IMR-90 (cell line): ENCODE results near the gene CLEC3B. TPM values are rescaled to one million over a fixed set of nuclear protein-coding genes. Genes with fewer than 3 reads are reported as not detected.

Experiments
- ATAC-seq: fragments of 200-7000 bp; cut with Tn5 transposase; 2 replicates; pipeline ENCODE4 v1.9.1; 2020; ENCODE audit warnings: low read depth, mild to moderate bottlenecking, moderate library complexity
- BruUV-seq: library from RNA; stranded (reverse); fragments of 400-500 nt; replicated peaks from 2 replicates; lab custom pipeline; 2021; lab: Mats Ljungman, UMichigan
- CTCF ChIA-PET: fragments of 300-600 bp; formaldehyde crosslinking; extraction: SDS; loops from one replicate; lab custom pipeline; 2021; ENCODE audit warnings: antibody characterized with exemption; lab: Yijun Ruan, JAX
- POLR2A ChIA-PET: fragments of 300-600 bp; sonication (Branson Sonifier 250); formaldehyde crosslinking; loops from one replicate; lab custom pipeline; 2022; ENCODE audit warnings: antibody characterized with exemption; ENCODE audit not compliant: unreplicated experiment; lab: Charles Lee
- DNase-seq: peaks from one replicate; pipeline ENCODE4 v3.0.0; 2013
- H2AFZ ChIP-seq: replicated peaks from 2 replicates; pipeline ENCODE3; 2013; ENCODE audit warnings: low read length, mild to moderate bottlenecking; ENCODE audit not compliant: poor library complexity
- H2AK5ac ChIP-seq: 2 replicates; pipeline ENCODE4 v1.6.1; 2013; ENCODE audit warnings: low read depth, low read length, inconsistent platforms
- H2AK9ac ChIP-seq: replicated peaks from 2 replicates; pipeline ENCODE3; 2013; ENCODE audit warnings: mild to moderate bottlenecking, low read depth, low read length, moderate library complexity; ENCODE audit not compliant: poor library complexity
- H2BK120ac ChIP-seq: 2 replicates; pipeline ENCODE4 v1.6.1; 2013; ENCODE audit warnings: low read depth, low read length, inconsistent platforms
- H2BK15ac ChIP-seq: 3 replicates; pipeline ENCODE4 v1.6.1; 2013; ENCODE audit warnings: low read depth, low read length, inconsistent platforms
- H2BK20ac ChIP-seq: 2 replicates; pipeline ENCODE4 v1.6.1; 2013; ENCODE audit warnings: low read depth, mild to moderate bottlenecking, inconsistent platforms, low read length, moderate library complexity
- H2BK5ac ChIP-seq: 2 replicates; pipeline ENCODE4 v1.6.1; 2013; ENCODE audit warnings: mild to moderate bottlenecking, low read depth, low read length, inconsistent platforms; ENCODE audit not compliant: poor library complexity, severe bottlenecking
- H3K14ac ChIP-seq: replicated peaks from 2 replicates; pipeline ENCODE4 v1.6.1; 2013; ENCODE audit warnings: low read depth, low read length, inconsistent platforms
- H3K18ac ChIP-seq: 2 replicates; pipeline ENCODE4 v1.6.1; 2013; ENCODE audit warnings: low read depth, low read length, control low read depth
- H3K23ac ChIP-seq: 2 replicates; pipeline ENCODE4 v1.6.1; 2013; ENCODE audit warnings: low read depth, low read length, inconsistent platforms
- H3K27ac ChIP-seq: 2 replicates; pipeline ENCODE4 v1.5.1; 2013; ENCODE audit warnings: mild to moderate bottlenecking, control low read depth, low read length; ENCODE audit not compliant: insufficient read depth
- H3K27me3 ChIP-seq: 2 replicates; pipeline ENCODE4 v1.6.1; 2013; ENCODE audit warnings: low read length; ENCODE audit not compliant: control insufficient read depth, insufficient read depth
- H3K36me3 ChIP-seq: 2 replicates; pipeline ENCODE4 v1.6.1; 2013; ENCODE audit warnings: low read length, mixed read lengths; ENCODE audit not compliant: control insufficient read depth, insufficient read depth
- H3K4ac ChIP-seq: 2 replicates; pipeline ENCODE4 v1.6.1; 2013; ENCODE audit warnings: low read depth, low read length, inconsistent platforms
- H3K4me1 ChIP-seq: 2 replicates; pipeline ENCODE4 v1.6.1; 2013; ENCODE audit warnings: low read length, mixed read lengths; ENCODE audit not compliant: control insufficient read depth, insufficient read depth
- H3K4me2 ChIP-seq: 2 replicates; pipeline ENCODE4 v1.6.1; 2013; ENCODE audit warnings: low read depth, mild to moderate bottlenecking, control low read depth, low read length, moderate library complexity
- H3K4me3 ChIP-seq: 2 replicates; pipeline ENCODE4 v1.5.1; 2013; ENCODE audit warnings: low read depth, mild to moderate bottlenecking, control low read depth, low read length, moderate library complexity; ENCODE audit not compliant: insufficient read depth
- H3K56ac ChIP-seq: 2 replicates; pipeline ENCODE4 v1.6.1; 2013; ENCODE audit warnings: low read length, inconsistent platforms; ENCODE audit not compliant: insufficient read depth; ENCODE audit errors: extremely low read depth
- H3K79me1 ChIP-seq, 2 experiments: 2 replicates each; pipeline ENCODE4 v1.6.1; 2013; ENCODE audit warnings: low read length in 2 of 2, inconsistent platforms in 1 of 2, low read depth in 1 of 2
- H3K9ac ChIP-seq: 2 replicates; pipeline ENCODE4 v1.6.1; 2013; ENCODE audit warnings: low read depth, low read length, control low read depth
- H3K9me1 ChIP-seq: 2 replicates; pipeline ENCODE4 v1.6.1; 2013; ENCODE audit warnings: low read length, inconsistent platforms; ENCODE audit not compliant: insufficient read depth
- H3K9me3 ChIP-seq: 2 replicates; pipeline ENCODE4 v1.6.1; 2013; ENCODE audit warnings: low read length; ENCODE audit not compliant: control insufficient read depth, insufficient read depth
- H4K20me1 ChIP-seq: 2 replicates; pipeline ENCODE4 v1.6.1; 2013; ENCODE audit warnings: low read length, inconsistent platforms; ENCODE audit not compliant: insufficient read depth
- H4K5ac ChIP-seq: 2 replicates; pipeline ENCODE4 v1.6.1; 2013; ENCODE audit warnings: mild to moderate bottlenecking, low read depth, low read length, control low read depth
- H4K8ac ChIP-seq, 2 experiments: 2 replicates each; pipeline ENCODE4 v1.6.1; 2013; ENCODE audit warnings: low read depth in 2 of 2, low read length in 2 of 2, control low read depth in 1 of 2, inconsistent platforms in 1 of 2
- H4K91ac ChIP-seq: 2 replicates; pipeline ENCODE4 v1.6.1; 2013; ENCODE audit warnings: low read depth, low read length, inconsistent platforms; ENCODE audit not compliant: insufficient read depth
- BHLHE40 ChIP-seq: fragments of 150-350 bp; IDR thresholded peaks from 2 replicates; pipeline ENCODE4 v1.6.1; 2016; ENCODE audit warnings: mild to moderate bottlenecking, low read depth, low read length
- CEBPB ChIP-seq: IDR thresholded peaks from 2 replicates; pipeline ENCODE4 v1.6.1; 2012; ENCODE audit warnings: low read depth, low read length, improper control_type of control experiment
- CHD1 ChIP-seq: IDR thresholded peaks from 2 replicates; pipeline ENCODE4 v1.6.1; 2012; ENCODE audit warnings: low read depth, low read length, improper control_type of control experiment
- FOS ChIP-seq: fragments of 150-350 bp; IDR thresholded peaks from 2 replicates; pipeline ENCODE4 v1.6.1; 2016; ENCODE audit warnings: low read depth, low read length
- MAZ ChIP-seq: IDR thresholded peaks from 2 replicates; pipeline ENCODE4 v1.6.1; 2012; ENCODE audit warnings: low read depth, mild to moderate bottlenecking, low read length, improper control_type of control experiment, moderate library complexity, borderline replicate concordance
- MXI1 ChIP-seq: IDR thresholded peaks from 2 replicates; pipeline ENCODE4 v1.6.1; 2012; ENCODE audit warnings: low read depth, mild to moderate bottlenecking, low read length, moderate library complexity, borderline replicate concordance
- NFE2L2 ChIP-seq: fragments of 150-350 bp; IDR thresholded peaks from 2 replicates; pipeline ENCODE4 v1.6.1; 2016; ENCODE audit warnings: low read depth, mild to moderate bottlenecking, low read length
- RAD21 ChIP-seq: IDR thresholded peaks from 2 replicates; pipeline ENCODE4 v1.6.1; 2012; ENCODE audit warnings: low read length, improper control_type of control experiment
- RCOR1 ChIP-seq: IDR thresholded peaks from 2 replicates; pipeline ENCODE4 v1.6.1; 2012; ENCODE audit warnings: mild to moderate bottlenecking, low read length, improper control_type of control experiment; ENCODE audit not compliant: insufficient replicate concordance
- RFX5 ChIP-seq: IDR thresholded peaks from 2 replicates; pipeline ENCODE4 v1.8.0; 2012; ENCODE audit warnings: low read depth, mild to moderate bottlenecking, low read length, moderate library complexity
- SMC3 ChIP-seq: fragments of 150-350 bp; IDR thresholded peaks from 2 replicates; pipeline ENCODE4 v1.6.1; 2016; ENCODE audit warnings: low read depth, mild to moderate bottlenecking, antibody characterized with exemption, low read length, moderate library complexity
- USF2 ChIP-seq: fragments of 150-350 bp; IDR thresholded peaks from 2 replicates; pipeline ENCODE4 v1.6.1; 2017; ENCODE audit warnings: mild to moderate bottlenecking, antibody characterized with exemption, low read length, low read depth
- WGBS, 2 experiments: methylation state at CpG; one replicate each; pipeline versions ENCODE4 v1.1.5 to v1.1.7; 2013; ENCODE audit warnings: missing lambda C conversion rate in 2 of 2; ENCODE audit not compliant: insufficient read length in 1 of 2; ENCODE audit errors: extremely low coverage in 2 of 2; 5-methylcytosine and 5-hydroxymethylcytosine counted together
- dilution Hi-C: fragments of 300-500 bp; cut with HindIII; formaldehyde crosslinking; loops from one replicate; pipeline ENCODE4 v1.14.3; 2018; ENCODE audit warnings: low sequenced_read_pairs; ENCODE audit not compliant: unreplicated experiment
- in situ Hi-C: fragments of 300-500 bp; cut with MboI; formaldehyde crosslinking; loops from 3 replicates; pipeline ENCODE4 v1.14.3; 2019; ENCODE audit warnings: low sequenced_read_pairs, inconsistent platforms, mixed read lengths
- intact Hi-C: fragments of 100-400 bp; cut with micrococcal nuclease; formaldehyde crosslinking; loops from 2 replicates; pipeline ENCODE4 v1.10.0; 2022
- polyA plus RNA-seq, 3 experiments: library from polyadenylated mRNA; depleted of rRNA; stranded (reverse); fragments of >200 nt; gene quantifications; 2 replicates each; pipeline ENCODE4 v1.2.3, GENCODE V29; 2012; ENCODE audit warnings: low replicate concordance in 1 of 3
- total RNA-seq: library from RNA; depleted of rRNA; stranded (reverse); fragments of >200 nt; gene quantifications from 2 replicates; pipeline ENCODE4 v1.2.3, GENCODE V29; 2012

Gene CLEC3B
- total and polyA plus RNA-seq, 2 of the 4 experiments (the other 2 are of a cell fraction) = 3.6 to 13.2 TPM

- peak overlapping the region; percentile 99 for H2BK120ac ChIP-seq
- H3K4ac ChIP-seq = peak overlapping the region; percentile 27; the same call in 1 of the 2 replicates
- ChIA-PET CTCF (interaction anchor here (0.6 to 2.5 kb wide), 6 partner anchors 8 to 77 kb away, joined by 3 to 7 read pairs (median 3); no protein-coding TSS in a partner anchor), POLR2A (interaction anchor here (0.8 to 1.3 kb wide), 4 partner anchors 149 to 605 kb away, joined by 3 to 6 read pairs (median 4); no protein-coding TSS in a partner anchor)
- peaks cover 19% of the 10 kb centered on the region for H3K9me1 ChIP-seq
- H3K9ac ChIP-seq = no peak overlapping the region
- H2BK20ac ChIP-seq = peak overlapping the region; percentile 52; the same call in 1 of the 2 replicates
- in situ Hi-C loops = loop anchor here (5.0 kb wide), 1 partner anchor 67 kb away; no protein-coding TSS in a partner anchor
- H4K91ac ChIP-seq = no peak overlapping the region
- no peak overlapping the region for H2AK9ac ChIP-seq
- no peak overlapping the region; the same call in 2 of the 3 replicates for H2BK15ac ChIP-seq
- H3K27me3 ChIP-seq = no peaks in the 10 kb centered on the region
- H3K9me3 ChIP-seq = no peaks in the 10 kb centered on the region
- H2BK5ac ChIP-seq = peak overlapping the region; percentile 99
- H3K4me3 ChIP-seq = no peak overlapping the region
- DNase-seq = peak; percentile 87
- peaks cover 19% of the 10 kb centered on the region for H3K4me1 ChIP-seq
- H4K5ac ChIP-seq = peak overlapping the region; percentile 59; the same call in 1 of the 2 replicates
- no CpG with 5 or more reads among the region's 2 CpGs for WGBS, 2 experiments
- ATAC-seq = peak; percentile 27
- intact Hi-C loops = loop anchor here (1.0 to 5.0 kb wide), 4 partner anchors 67 to 452 kb away; no protein-coding TSS in a partner anchor
- dilution Hi-C loops = no loop called here
- BruUV-seq = no TSS peak
- peak overlapping the region; percentile 78 to 93; a peak in 3 of 4 replicates for H4K8ac ChIP-seq
- no peak overlapping the region for H3K14ac ChIP-seq
- H3K23ac ChIP-seq = no peak overlapping the region
- peak overlapping the region; percentile 80; the same call in 1 of the 2 replicates for H3K18ac ChIP-seq
- no peak overlapping the region for H2AFZ ChIP-seq
- H3K79me1 ChIP-seq = peaks cover 4 to 22% of the 10 kb centered on the region in 2 experiments
- no peaks in the 10 kb centered on the region for H4K20me1 ChIP-seq
- H3K4me2 ChIP-seq = peak overlapping the region; percentile 45; the same call in 1 of the 2 replicates
- H3K27ac ChIP-seq = peak overlapping the region; percentile 84; the same call in 1 of the 2 replicates
- no peak overlapping the region for H2AK5ac ChIP-seq
- peak overlapping the region; percentile 65; the same call in 1 of the 2 replicates for H3K56ac ChIP-seq
- H3K36me3 ChIP-seq = no peaks in the 10 kb centered on the region
- TF ChIP-seq MXI1 = no peak
- no peak for TF ChIP-seq BHLHE40
- no peak for TF ChIP-seq RAD21
- TF ChIP-seq USF2 = no peak
- peak; percentile 91 for TF ChIP-seq CEBPB
- no peak for TF ChIP-seq CHD1
- no peak for TF ChIP-seq NFE2L2
- TF ChIP-seq FOS = peak; percentile 94; the same call in 1 of the 2 replicates
- TF ChIP-seq RCOR1 = no peak
- TF ChIP-seq RFX5 = no peak
- TF ChIP-seq MAZ = no peak
- TF ChIP-seq SMC3 = no peak
Measured at GRCh38 chr3:45055032-45055410, 28.9 kb downstream of the CLEC3B start.
